GM21723 (cell line): Measurements from ENCODE around the gene ZNF491.
"Not testable (repeated sequence)": the region's sequence is repeated elsewhere in the genome, so short reads cannot be mapped to it uniquely, and the experiment has no call there.

Source experiments
- ATAC-seq: cut with Tn5 transposase; IDR thresholded peaks from one replicate; pipeline ENCODE4 v1.9.1; 2021; ENCODE audit warnings: mild to moderate bottlenecking, moderate library complexity; ENCODE audit not compliant: unreplicated experiment

The ZNF491 gene

GRCh38 chr19:11806354-11807098 is 8.2 kb downstream of the ZNF491 start:
- ATAC-seq: no peak

- ATAC-seq: no peak
Observed at GRCh38 chr19:11807099-11807380, 8.7 kb downstream of the ZNF491 start.

GRCh38 chr19:11813703-11814028 is 15.3 kb downstream of the ZNF491 start:
- peak; percentile 36 for ATAC-seq

GRCh38 chr19:11814029-11814699 is 15.8 kb downstream of the ZNF491 start, which contains the start of gene ZNF440:
Gene ZNF440, plus strand, starts transcription at chr19:11814273. Its CDS starts 175 bp downstream, at chr19:11814448.
- ATAC-seq: peak; percentile 96

- ATAC-seq: no peak
Observed at GRCh38 chr19:11814700-11815035, 16.3 kb downstream of the ZNF491 start.

DNA sequence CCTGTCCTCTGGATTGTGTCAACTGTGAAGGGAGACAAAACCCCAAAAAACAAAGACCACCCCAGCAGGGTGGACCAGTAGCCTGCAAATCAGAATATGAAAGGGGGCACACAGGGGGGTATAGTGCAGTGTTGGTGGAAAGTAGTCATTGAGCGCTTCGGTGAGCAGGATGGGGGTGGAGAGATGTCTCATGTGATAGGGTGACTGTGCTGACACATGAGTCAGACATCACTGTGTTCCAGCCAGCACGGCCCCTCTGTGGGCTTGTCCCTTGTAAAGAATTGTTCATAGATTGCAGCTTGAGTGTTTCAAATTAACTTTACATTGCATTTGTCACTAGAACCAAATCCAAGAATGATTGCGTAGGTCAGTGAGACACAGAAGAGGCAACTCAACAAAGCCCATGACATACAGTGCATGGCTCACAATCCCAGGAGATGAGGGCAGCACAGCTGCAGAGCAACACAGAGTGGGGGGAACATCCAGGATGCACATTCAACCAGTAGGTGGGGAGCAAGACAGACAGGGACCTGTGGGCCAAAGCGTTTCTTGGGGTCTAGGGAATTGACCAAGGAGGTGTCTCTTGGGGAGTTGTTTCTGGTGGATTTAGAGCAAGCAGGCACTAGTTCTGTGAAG is 23.3 kb downstream of the ZNF491 start:
- no peak for ATAC-seq

DNA sequence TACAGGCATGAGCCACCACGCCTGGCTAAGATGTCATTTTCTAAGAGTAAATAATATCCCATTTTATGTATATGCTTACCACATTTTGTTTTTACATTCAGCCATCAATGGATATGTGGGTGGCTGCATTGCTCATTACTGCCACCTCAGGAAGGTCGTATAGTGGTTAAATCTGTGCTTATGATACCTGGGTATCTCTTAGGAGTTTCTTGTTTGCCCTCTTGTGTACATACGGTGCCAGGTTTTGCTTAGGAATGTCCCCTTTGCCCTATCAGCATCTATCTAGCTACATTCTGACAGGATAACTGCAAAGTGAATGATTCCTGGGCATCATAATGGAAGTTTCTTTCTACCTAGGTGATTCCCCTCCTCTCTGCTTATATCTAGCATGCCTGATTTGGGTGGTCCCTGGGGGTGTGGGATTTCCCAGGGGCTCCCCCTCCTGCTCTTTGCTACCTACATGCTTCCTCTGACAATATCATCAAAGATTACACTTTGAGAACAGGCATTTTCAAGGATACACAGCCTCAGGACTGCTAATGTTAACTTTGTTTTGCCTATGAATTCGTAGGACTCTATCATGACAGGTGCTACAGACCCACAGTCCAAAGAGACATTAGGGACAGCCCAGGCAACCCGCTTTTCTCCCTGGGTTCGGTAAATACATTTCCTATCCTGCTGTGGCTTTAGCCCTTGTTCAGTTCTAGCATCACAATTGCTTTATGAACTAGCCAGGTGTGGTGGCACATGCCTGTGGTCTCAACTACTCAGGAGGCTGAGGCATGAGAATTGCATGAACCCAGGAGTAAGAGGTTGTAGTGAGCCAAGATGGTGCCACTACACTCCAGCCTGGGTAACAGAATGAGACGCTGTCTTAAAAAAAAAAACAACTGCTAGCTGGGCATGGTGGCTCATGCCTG is 30.9 kb downstream of the ZNF491 start:
- not testable (repeated sequence) for ATAC-seq

DNA sequence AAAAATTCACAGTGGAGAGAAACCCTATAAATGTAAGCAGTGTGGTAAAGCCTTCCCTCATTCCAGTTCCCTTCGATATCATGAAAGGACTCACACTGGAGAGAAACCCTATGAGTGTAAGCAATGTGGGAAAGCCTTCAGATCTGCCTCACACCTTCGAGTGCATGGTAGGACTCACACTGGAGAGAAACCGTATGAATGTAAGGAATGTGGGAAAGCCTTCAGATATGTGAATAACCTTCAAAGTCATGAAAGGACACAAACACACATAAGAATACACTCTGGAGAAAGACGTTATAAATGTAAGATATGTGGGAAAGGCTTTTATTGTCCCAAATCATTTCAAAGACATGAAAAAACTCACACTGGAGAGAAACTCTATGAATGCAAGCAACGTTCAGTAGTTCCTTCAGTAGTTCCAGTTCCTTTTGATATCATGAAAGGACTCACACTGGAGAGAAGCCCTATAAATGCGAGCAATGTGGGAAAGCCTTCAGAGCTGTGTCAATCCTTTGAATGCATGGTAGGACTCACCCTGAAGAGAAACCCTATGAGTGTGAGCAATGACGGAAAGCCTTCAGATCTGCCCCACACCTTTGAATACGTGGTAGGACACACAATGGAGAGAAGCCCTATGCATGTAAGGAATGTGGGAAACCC is 34.1 kb downstream of the ZNF491 start:
- ATAC-seq: no peak

DNA sequence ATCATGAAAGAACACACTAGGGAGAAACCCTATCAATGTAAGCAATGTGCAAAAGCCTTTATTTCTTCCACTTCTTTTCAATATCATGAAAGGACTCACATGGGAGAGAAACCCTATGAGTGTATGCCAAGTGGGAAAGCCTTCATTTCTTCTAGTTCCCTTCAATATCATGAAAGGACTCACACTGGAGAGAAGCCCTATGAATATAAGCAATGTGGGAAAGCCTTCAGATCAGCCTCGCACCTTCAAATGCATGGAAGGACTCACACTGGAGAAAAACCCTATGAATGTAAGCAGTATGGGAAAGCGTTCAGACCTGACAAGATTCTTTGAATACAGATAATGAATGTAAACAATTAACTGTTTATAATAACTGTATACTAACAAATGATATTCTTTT is 35.2 kb downstream of the ZNF491 start:
- no peak for ATAC-seq

DNA sequence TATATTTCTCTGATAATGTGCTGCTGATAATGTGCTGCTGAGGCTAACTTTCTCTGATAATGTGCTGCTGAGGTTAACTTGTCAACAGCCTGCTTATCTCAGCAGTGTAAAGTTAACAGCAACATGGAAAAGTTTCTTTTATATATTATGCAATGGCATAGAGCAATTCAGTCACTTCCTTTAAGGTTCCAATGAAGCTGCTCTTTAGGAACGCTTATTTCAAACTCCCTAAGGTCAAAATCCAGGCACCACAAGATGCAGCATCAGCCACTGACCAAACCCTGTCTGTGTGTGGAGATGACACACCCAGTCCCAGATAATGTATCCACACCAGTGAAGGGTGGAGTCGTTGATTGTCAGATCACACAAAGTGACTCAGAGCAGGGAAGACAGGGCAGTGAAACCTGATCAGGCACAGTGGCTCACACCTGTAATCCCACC is 37.3 kb downstream of the ZNF491 start:
- not testable (repeated sequence) for ATAC-seq

DNA sequence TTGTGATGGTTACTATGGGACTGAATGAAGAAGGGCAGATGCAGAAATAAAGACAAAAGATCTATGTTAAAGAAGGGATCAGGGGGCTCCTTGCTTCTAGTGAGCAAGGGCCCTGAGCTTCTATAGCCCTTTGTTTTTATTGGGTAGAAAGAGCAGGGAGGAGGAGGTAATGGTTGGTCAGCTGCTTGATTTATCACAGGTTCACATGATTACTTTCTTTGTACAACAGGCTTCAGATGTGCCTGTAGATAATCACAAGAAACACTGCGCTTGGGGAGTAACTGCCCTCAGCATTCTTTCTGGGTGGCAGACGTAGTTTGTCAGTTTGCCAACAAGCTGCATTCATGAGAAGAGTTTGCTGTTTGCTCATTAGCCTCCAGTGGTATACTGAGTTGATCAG is 45.4 kb downstream of the ZNF491 start:
- no peak for ATAC-seq

GRCh38 chr19:11847615-11848014 is 49.3 kb downstream of the ZNF491 start:
- not testable (repeated sequence) for ATAC-seq

DNA sequence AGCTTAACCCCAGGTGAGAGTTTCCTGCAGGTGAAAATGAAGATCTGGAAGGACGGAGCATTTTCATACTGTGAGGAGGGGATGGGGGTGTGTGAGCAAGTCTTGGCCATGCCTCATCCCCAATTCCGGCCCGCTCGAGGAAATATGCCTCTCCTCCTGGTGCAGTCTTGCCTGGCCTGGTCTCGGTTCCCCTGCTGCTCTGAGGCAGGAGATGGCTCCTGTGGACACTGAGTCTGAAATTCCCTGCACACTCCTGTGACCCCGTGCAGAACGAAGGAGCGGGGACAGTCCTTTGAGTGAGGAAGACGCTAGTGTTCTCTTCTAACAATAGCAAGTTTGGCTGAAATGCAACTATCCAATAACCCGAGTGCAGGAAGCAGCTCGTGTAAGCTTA is 49.9 kb downstream of the ZNF491 start:
- no peak for ATAC-seq

- ATAC-seq: peak; percentile 86
Observed at GRCh38 chr19:11848594-11849469, 50.5 kb downstream of the ZNF491 start, which contains the start of gene ZNF439. Gene ZNF439, plus strand, starts transcription at chr19:11848726. Its CDS starts 142 bp downstream, at chr19:11848868.

DNA sequence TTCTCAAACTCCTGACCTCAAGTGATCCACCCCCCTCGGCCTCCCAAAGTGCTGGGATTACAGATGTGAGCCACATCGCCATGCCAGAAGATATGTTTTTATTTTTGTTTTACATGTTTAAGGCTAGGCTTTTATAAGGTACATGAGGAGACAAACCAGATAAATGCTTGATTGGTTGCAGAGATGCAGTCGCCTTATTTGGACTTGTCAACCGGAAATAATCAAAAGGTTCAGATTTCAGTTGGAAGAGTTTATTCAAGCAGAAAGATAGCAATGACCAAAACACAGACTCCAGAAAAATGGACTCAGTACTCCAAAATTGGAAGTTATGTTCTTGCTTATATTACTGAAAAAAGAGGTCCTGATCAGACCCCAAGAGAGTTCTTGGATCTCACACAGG is 52.0 kb downstream of the ZNF491 start:
- ATAC-seq: not testable (repeated sequence)

DNA sequence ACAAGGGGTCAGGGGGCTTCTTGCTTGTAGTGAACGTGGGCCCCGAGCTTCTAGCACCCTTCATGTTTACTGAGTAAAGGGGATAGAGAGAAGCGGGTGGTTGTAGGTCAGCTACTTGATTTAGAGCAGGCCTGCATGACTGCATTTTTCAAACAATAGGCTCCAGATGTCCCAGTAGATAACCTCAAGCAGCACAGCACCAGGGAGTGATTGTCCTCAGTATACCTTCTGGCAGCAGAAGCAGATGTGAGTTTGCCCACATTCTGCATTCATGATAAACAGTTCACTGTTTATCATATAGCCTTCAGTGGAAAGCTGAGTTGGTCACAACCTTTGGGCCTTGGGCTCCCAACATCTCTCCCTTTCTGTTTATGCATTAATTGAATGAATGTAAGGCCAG is 55.0 kb downstream of the ZNF491 start:
- ATAC-seq: no peak

GRCh38 chr19:11856596-11857250 is 58.4 kb downstream of the ZNF491 start:
- no peak for ATAC-seq
